PC-9 (cell line): ENCODE results near the gene IKBKG. TPM values are rescaled to one million over a fixed set of nuclear protein-coding genes. Genes with fewer than 3 reads are reported as not detected.

Experiments used
- BruUV-seq: library from RNA; stranded (reverse); fragments of 400-500 nt; replicated peaks from 2 replicates; lab custom pipeline; 2021; lab: Mats Ljungman, UMichigan
- CTCF ChIA-PET: fragments of 300-600 bp; sonication (Branson Sonifier 250); formaldehyde crosslinking; loops from one replicate; lab custom pipeline; 2022; ENCODE audit warnings: antibody characterized with exemption; lab: Charles Lee
- POLR2A ChIA-PET: fragments of 300-600 bp; sonication (Branson Sonifier 250); formaldehyde crosslinking; loops from one replicate; lab custom pipeline; 2022; ENCODE audit warnings: antibody characterized with exemption; ENCODE audit not compliant: unreplicated experiment; lab: Charles Lee
- DNase-seq, 2 experiments: peaks; one replicate each; pipeline versions ENCODE4 v3.0.0 to v3.0.0-alpha.2; 2015 to 2022; ENCODE audit warnings: mixed read lengths in 1 of 2
- H2AFZ ChIP-seq: fragments of 200-600 bp; sonication (generic); 2 replicates; pipeline ENCODE4 v1.8.1; 2017; ENCODE audit warnings: antibody characterized with exemption
- H3F3A ChIP-seq: fragments of 200-600 bp; sonication (generic); 2 replicates; pipeline ENCODE4 v1.8.1; 2017; ENCODE audit warnings: antibody characterized with exemption, mild to moderate bottlenecking, low read depth; ENCODE audit not compliant: insufficient read depth
- H3K27ac ChIP-seq: fragments of 200-600 bp; sonication (generic); 2 replicates; pipeline ENCODE4 v1.6.1; 2016; ENCODE audit warnings: mixed run types
- H3K27me3 ChIP-seq: fragments of 200-600 bp; sonication (generic); 2 replicates; pipeline ENCODE4 v1.6.1; 2016; ENCODE audit warnings: low read depth, mixed run types; ENCODE audit not compliant: insufficient read depth
- H3K36me3 ChIP-seq: fragments of 200-600 bp; sonication (generic); 2 replicates; pipeline ENCODE4 v1.6.1; 2016; ENCODE audit warnings: low read depth, mixed run types
- H3K4me1 ChIP-seq: fragments of 200-600 bp; sonication (generic); replicated peaks from 2 replicates; pipeline ENCODE4 v1.6.1; 2016; ENCODE audit warnings: mixed run types; ENCODE audit not compliant: insufficient read depth
- H3K4me2 ChIP-seq: fragments of 200-600 bp; sonication (generic); 2 replicates; pipeline ENCODE4 v1.6.1; 2017; ENCODE audit warnings: mixed run types
- H3K4me3 ChIP-seq: fragments of 200-600 bp; sonication (generic); 2 replicates; pipeline ENCODE4 v1.6.1; 2016; ENCODE audit warnings: mixed run types
- H3K79me2 ChIP-seq: fragments of 200-600 bp; sonication (generic); 2 replicates; pipeline ENCODE4 v1.6.1; 2017; ENCODE audit warnings: low read depth, mixed run types
- H3K9me2 ChIP-seq: fragments of 200-600 bp; sonication (generic); 2 replicates; pipeline ENCODE4 v1.8.1; 2017; ENCODE audit warnings: mild to moderate bottlenecking; ENCODE audit not compliant: insufficient read depth
- H3K9me3 ChIP-seq: fragments of 200-600 bp; sonication (generic); 2 replicates; pipeline ENCODE4 v1.8.1; 2016; ENCODE audit warnings: low read depth; ENCODE audit not compliant: insufficient read depth
- H4K20me1 ChIP-seq: fragments of 200-600 bp; sonication (generic); 2 replicates; pipeline ENCODE4 v1.8.1; 2017; ENCODE audit not compliant: insufficient read depth
- CTCF ChIP-seq: fragments of 200-600 bp; sonication (generic); conservative IDR thresholded peaks from 2 replicates; pipeline ENCODE4 v1.6.1; 2017; ENCODE audit warnings: mixed run types, antibody characterized with exemption, mild to moderate bottlenecking, moderate library complexity
- EZH2 ChIP-seq: fragments of 200-600 bp; sonication (generic); IDR thresholded peaks from 2 replicates; pipeline ENCODE4 v1.8.0; 2017; ENCODE audit warnings: antibody characterized with exemption, low read depth
- intact Hi-C: fragments of 100-400 bp; cut with micrococcal nuclease; formaldehyde crosslinking; loops from one replicate; pipeline ENCODE4 v1.10.0; 2022; ENCODE audit not compliant: unreplicated experiment
- total RNA-seq: library from RNA; stranded (reverse); gene quantifications from 2 replicates; pipeline ENCODE4 v1.2.3, GENCODE V29; 2021

The IKBKG gene
- total RNA-seq, 1 experiment from 2014 or later = 68.3 TPM

DNA sequence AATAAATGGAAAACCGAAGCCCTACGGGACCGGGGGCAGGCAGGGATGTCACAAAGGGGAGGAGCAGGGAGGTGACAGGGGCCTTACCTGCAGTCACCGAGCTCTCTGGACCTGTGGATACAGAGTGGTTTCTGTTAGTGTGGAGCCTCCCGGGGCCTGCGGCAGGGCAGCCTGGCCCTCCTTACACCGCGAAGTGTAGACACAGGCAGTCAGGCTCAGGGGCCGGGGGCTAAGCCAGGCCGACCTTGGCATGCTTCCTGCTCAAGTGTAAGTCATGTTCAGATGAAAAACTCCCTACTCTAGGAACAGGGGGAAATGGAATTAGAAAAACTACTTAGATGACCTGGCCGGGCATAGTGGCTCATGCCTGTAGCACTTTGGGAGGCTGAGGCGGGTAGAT lies 35.7 kb upstream of the IKBKG start:
- H3K9me2 ChIP-seq = no peaks in the 10 kb centered on the region
- H3K4me3 ChIP-seq = no peak overlapping the region
- H3F3A ChIP-seq = no peaks in the 10 kb centered on the region
- no peaks in the 10 kb centered on the region for H3K36me3 ChIP-seq
- ChIA-PET CTCF (no interaction called here), POLR2A (no interaction called here)
- no peak overlapping the region for H3K4me2 ChIP-seq
- no peaks in the 10 kb centered on the region for H3K27me3 ChIP-seq
- no peak overlapping the region for H2AFZ ChIP-seq
- BruUV-seq = no TSS peak
- H3K4me1 ChIP-seq = no peaks in the 10 kb centered on the region
- intact Hi-C loops = no loop called here
- no peak overlapping the region for H3K27ac ChIP-seq
- no peak for DNase-seq
- TF ChIP-seq CTCF (no peak), EZH2 (no peak)
- no peaks in the 10 kb centered on the region for H4K20me1 ChIP-seq
- H3K9me3 ChIP-seq = no peaks in the 10 kb centered on the region
- no peaks in the 10 kb centered on the region for H3K79me2 ChIP-seq

DNA sequence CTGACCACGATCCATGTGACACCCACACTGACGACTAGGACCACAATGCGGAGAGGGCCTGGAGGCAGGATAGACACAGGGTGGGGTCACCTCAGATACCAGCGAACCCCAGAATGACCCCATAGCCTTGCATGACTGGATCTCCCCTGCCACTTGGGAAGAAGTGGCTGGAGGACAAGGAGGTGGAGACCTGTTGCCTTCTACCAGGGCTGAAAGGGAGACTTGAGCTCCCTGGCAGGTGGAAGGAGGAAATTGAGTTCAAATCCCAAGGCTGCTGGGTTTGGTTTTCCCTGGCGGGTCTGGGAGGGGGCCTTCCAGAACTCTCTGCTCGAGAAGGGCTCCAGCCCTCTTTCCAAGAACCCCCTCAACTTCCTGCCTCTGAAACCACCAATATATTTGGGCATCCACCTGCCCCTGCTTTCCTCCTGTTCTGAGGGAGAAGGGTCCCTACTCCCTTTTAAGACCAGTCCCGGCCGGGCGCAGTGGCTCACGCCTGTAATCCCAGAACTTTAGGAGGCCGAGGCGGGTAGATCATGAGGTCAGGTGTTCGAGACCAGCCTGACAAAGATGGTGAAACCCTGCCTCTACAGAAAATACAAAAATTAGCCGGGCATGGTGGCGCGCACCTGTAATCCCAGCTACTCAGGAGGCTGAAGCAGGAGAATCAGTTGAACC lies 34.4 kb upstream of the IKBKG start:
- intact Hi-C loops = no loop called here
- Histone ChIP-seq H3F3A (no peaks in the 10 kb centered on the region), H3K27me3 (no peaks in the 10 kb centered on the region), H2AFZ (no peak overlapping the region), H3K36me3 (no peaks in the 10 kb centered on the region), H4K20me1 (no peaks in the 10 kb centered on the region), H3K27ac (no peak overlapping the region), H3K9me3 (no peaks in the 10 kb centered on the region), H3K4me1 (no peaks in the 10 kb centered on the region), H3K4me3 (no peak overlapping the region), H3K4me2 (no peak overlapping the region), H3K9me2 (no peaks in the 10 kb centered on the region), H3K79me2 (no peaks in the 10 kb centered on the region)
- DNase-seq = no peak
- BruUV-seq = no TSS peak
- POLR2A ChIA-PET = no interaction called here
- CTCF ChIA-PET = no interaction called here
- TF ChIP-seq CTCF (no peak), EZH2 (no peak)

DNA sequence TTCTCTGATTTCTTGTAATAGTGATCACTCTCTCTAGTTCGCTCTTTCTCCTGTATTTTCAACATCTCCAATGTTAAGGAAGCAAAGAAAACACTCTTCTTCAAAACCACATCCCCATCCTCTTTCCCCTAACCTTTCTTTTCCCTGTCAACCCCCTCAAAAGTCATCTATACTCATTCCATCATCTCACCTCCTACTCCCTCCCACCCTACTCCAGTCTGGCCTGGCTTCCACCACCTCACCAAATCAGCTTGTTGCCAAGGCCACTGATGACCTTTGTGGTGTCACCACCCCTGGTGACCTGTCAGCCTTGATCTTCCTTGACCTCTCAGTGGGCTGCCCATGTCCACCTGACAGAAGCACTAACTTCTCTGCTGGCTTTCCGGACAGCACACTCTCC lies 33.7 kb upstream of the IKBKG start:
- no peaks in the 10 kb centered on the region for H3F3A ChIP-seq
- BruUV-seq = no TSS peak
- H3K9me2 ChIP-seq = no peaks in the 10 kb centered on the region
- no peaks in the 10 kb centered on the region for H3K4me1 ChIP-seq
- intact Hi-C loops = no loop called here
- H3K36me3 ChIP-seq = no peaks in the 10 kb centered on the region
- no peak overlapping the region for H3K4me3 ChIP-seq
- H3K79me2 ChIP-seq = no peaks in the 10 kb centered on the region
- POLR2A ChIA-PET = no interaction called here
- no peaks in the 10 kb centered on the region for H3K27me3 ChIP-seq
- CTCF ChIA-PET = no interaction called here
- no peak overlapping the region for H3K4me2 ChIP-seq
- H2AFZ ChIP-seq = no peak overlapping the region
- TF ChIP-seq EZH2 (no peak), CTCF (no peak)
- H3K9me3 ChIP-seq = no peaks in the 10 kb centered on the region
- H3K27ac ChIP-seq = no peak overlapping the region
- DNase-seq = no peak
- H4K20me1 ChIP-seq = no peaks in the 10 kb centered on the region
